Superior temporal gyrus (tissue), 1 donor: ENCODE results near the gene BTG3.

ENCODE experiments used
- DNase-seq: peaks from one replicate; pipeline ENCODE4 v3.0.0-alpha.2; 2016; ENCODE audit errors: extremely low spot score

BTG3 gene

GRCh38 chr21:17612565-17613241 is at the start of gene BTG3:
BTG3 (minus strand) TSS chr21:17612901; CDS start chr21:17609144, 3,757 bp downstream.
- peak; percentile 76 for DNase-seq

GRCh38 chr21:17660862-17661261 is 48.2 kb upstream of the BTG3 start:
- peak; percentile 45 for DNase-seq

GRCh38 chr21:17660452-17660851 is 47.8 kb upstream of the BTG3 start:
- DNase-seq, result no peak

- DNase-seq, result no peak
Observed at GRCh38 chr21:17658931-17659330, 46.2 kb upstream of the BTG3 start.

- no peak for DNase-seq
Observed at GRCh38 chr21:17651526-17651925, 38.8 kb upstream of the BTG3 start.

- DNase-seq, result no peak
Observed at GRCh38 chr21:17650292-17650691, 37.6 kb upstream of the BTG3 start.

GRCh38 chr21:17646790-17647189 is 34.1 kb upstream of the BTG3 start:
- no peak for DNase-seq

GRCh38 chr21:17644186-17644585 is 31.5 kb upstream of the BTG3 start:
- no peak for DNase-seq

- DNase-seq, result no peak
Observed at GRCh38 chr21:17640821-17641220, 28.1 kb upstream of the BTG3 start.

GRCh38 chr21:17636711-17637110 is 24.0 kb upstream of the BTG3 start:
- DNase-seq, result no peak

- DNase-seq, result peak; percentile 39
Observed at GRCh38 chr21:17631195-17631594, 18.5 kb upstream of the BTG3 start.

GRCh38 chr21:17622018-17622417 is 9.3 kb upstream of the BTG3 start:
- DNase-seq, result no peak

GRCh38 chr21:17616831-17617230 is 4.1 kb upstream of the BTG3 start:
- no peak for DNase-seq

- DNase-seq, result peak; percentile 28
Observed at GRCh38 chr21:17613242-17613676, 558 bp upstream of the BTG3 start.

- DNase-seq, result no peak
Observed at GRCh38 chr21:17612023-17612564, 607 bp downstream of the BTG3 start.

GRCh38 chr21:17611414-17612022 is 1.2 kb downstream of the BTG3 start:
- peak; percentile 73 for DNase-seq

GRCh38 chr21:17610911-17611310 is 1.8 kb downstream of the BTG3 start:
- DNase-seq, result peak; percentile 49

GRCh38 chr21:17609681-17610080 is 3.0 kb downstream of the BTG3 start:
- no peak for DNase-seq

- no peak for DNase-seq
Observed at GRCh38 chr21:17607684-17608083, 5.0 kb downstream of the BTG3 start.

- DNase-seq, result no peak
Observed at GRCh38 chr21:17602874-17603273, 9.8 kb downstream of the BTG3 start.

- no peak for DNase-seq
Observed at GRCh38 chr21:17598437-17598836, 14.3 kb downstream of the BTG3 start.

- no peak for DNase-seq
Observed at GRCh38 chr21:17597680-17598079, 15.0 kb downstream of the BTG3 start.

- no peak for DNase-seq
Observed at GRCh38 chr21:17590430-17590829, 22.3 kb downstream of the BTG3 start.
